GM19043 (cell line): ENCODE results near the gene ADAM33.

Experiments
- ATAC-seq: cut with Tn5 transposase; IDR thresholded peaks from one replicate; pipeline ENCODE4 v1.9.1; 2021; ENCODE audit warnings: low read depth; ENCODE audit not compliant: unreplicated experiment

The ADAM33 gene

GRCh38 chr20:3691897-3692296, 10.1 kb upstream of the ADAM33 start:
- ATAC-seq: no peak

DNA sequence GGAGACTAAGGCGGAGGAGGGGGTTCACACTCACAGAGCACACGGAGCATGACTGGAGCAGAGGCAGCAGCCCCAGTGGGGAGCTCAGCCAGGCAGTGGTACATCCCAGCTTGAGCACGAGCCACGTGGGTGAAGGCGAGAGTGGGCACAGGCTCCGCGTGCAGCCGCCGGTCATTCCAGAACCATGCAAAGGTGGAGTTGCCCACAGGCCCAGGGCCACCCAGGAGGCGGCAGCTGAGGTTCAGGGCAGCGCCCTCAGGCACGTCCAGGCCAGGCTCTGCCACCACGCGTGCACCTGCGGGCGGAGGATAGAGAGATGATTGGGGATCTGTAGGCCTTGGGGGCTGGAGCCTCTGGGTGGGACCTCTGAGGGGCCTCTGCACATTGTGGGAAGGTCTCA, 9.5 kb upstream of the ADAM33 start:
- ATAC-seq: no peak

DNA sequence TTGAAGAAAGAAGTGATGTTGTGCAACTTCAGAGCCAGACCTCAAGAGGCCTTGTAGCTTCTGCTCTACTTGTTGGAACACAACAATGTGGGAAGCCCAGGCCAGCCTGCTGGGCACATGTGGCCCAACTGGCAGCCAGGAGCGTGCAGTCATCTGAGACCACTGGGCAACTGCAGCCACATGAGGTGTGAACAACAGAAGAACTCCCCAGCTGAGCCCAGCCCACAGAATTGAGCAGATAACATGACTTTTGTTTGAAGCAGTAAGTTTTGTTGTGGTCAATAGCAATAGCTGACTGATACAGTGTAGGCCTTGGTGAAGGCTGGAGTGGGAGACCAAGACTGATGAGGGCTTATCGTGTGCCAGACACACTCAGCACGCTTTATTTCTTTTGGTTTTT, 8.6 kb upstream of the ADAM33 start:
- no peak for ATAC-seq

- ATAC-seq: no peak
Measured at GRCh38 chr20:3689978-3690377, 8.2 kb upstream of the ADAM33 start.

GRCh38 chr20:3687655-3688054, 5.8 kb upstream of the ADAM33 start:
- ATAC-seq: no peak

DNA sequence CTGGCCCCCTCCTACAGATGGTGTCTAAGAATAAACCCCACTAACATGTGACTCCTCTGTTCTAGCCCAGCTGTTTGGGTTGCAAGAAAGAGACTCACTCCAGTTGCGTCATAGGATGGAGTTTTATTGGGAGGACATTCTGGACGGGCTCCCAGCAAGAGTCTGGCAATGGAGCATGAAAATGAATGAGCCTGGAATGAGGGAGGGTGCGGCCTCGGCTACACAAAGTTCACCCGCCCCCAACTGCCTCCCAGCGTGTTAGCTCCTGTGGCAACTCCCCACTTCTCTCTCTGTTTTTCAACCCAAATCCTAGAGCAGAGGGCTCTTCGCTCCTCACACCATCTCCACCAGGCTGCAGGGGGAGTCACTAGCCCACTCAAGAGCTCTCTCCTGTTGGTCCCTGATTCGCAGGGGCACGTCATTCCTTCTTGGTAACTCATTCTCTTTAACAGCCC, 5.1 kb upstream of the ADAM33 start:
- ATAC-seq: no peak

- ATAC-seq: no peak
Measured at GRCh38 chr20:3686421-3686820, 4.6 kb upstream of the ADAM33 start.

GRCh38 chr20:3685341-3685740, 3.5 kb upstream of the ADAM33 start:
- no peak for ATAC-seq

GRCh38 chr20:3681352-3681930, 369 bp downstream of the ADAM33 start:
- no peak for ATAC-seq

GRCh38 chr20:3680701-3681351, 984 bp downstream of the ADAM33 start:
- no peak for ATAC-seq

DNA sequence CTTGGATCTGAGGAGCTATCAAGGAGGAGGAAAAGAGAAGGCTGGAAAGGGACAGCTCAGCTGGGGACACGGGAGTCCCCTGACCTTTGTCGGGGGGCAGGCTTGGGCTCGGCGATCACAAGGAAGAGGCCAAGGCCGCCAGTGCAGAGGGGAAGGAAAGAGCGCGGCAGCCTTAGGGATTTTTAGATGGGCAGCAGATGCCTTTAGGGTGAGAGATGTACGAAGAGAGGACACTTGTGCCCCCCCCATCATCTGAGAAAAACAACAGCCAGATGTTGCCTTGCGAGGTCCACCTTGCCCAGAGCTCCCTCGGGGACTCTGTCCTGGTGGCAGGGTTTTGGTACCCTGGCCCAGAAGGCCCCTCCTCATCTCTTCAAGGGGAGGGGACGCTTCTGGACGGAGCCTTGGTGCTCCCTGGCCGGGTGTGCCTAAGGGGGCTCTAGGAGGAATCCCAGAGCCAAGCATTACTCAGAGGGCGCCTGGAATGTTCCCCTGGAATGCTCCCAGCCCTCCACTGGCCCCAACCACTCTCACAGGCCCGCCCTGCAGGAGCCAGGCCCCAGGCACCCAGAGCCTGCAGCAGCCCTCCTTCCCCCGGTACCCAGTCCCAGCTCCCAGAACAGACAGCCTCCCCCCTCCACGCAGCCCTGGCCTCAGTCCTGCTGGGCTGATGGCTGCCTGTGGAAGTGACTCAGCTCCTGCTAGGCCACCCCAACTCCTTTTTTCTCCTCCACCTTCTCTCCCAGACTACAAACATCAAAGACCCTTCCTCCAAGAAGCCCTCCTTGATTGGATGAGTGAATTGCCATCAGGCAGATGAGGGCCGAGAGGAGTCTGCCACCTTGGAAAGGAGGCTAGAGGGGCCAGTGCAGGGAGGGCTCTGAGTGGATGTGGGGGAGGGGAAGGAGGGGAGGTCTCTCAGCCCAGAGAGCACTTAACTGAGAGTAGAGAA, 1.8 kb downstream of the ADAM33 start:
- no peak for ATAC-seq

- no peak for ATAC-seq
Measured at GRCh38 chr20:3678856-3679720, 2.7 kb downstream of the ADAM33 start.

GRCh38 chr20:3678198-3678597, 3.6 kb downstream of the ADAM33 start:
- no peak for ATAC-seq

DNA sequence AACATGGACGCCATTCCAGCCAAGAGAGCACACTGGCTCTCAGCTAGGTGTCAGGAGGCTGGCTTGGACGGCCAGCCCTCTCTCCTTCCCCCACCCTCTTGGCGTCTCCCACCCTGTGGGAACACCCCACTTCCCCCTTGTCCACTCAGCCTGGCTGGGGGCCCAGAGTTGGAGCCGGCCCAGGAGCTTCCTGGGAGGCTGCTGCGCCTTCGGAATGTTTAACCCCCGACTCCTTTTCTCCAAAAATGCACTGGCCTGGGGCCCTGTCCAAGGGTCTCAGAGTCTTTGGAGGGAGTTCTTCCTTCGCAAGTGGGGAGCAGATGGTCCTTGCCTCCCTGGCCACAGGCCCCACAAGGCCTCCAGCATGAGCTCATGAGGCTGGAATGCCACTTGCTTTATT, 4.1 kb downstream of the ADAM33 start:
- no peak for ATAC-seq

GRCh38 chr20:3674995-3675900, 6.6 kb downstream of the ADAM33 start:
- no peak for ATAC-seq

GRCh38 chr20:3674447-3674846, 7.4 kb downstream of the ADAM33 start:
- ATAC-seq: no peak

DNA sequence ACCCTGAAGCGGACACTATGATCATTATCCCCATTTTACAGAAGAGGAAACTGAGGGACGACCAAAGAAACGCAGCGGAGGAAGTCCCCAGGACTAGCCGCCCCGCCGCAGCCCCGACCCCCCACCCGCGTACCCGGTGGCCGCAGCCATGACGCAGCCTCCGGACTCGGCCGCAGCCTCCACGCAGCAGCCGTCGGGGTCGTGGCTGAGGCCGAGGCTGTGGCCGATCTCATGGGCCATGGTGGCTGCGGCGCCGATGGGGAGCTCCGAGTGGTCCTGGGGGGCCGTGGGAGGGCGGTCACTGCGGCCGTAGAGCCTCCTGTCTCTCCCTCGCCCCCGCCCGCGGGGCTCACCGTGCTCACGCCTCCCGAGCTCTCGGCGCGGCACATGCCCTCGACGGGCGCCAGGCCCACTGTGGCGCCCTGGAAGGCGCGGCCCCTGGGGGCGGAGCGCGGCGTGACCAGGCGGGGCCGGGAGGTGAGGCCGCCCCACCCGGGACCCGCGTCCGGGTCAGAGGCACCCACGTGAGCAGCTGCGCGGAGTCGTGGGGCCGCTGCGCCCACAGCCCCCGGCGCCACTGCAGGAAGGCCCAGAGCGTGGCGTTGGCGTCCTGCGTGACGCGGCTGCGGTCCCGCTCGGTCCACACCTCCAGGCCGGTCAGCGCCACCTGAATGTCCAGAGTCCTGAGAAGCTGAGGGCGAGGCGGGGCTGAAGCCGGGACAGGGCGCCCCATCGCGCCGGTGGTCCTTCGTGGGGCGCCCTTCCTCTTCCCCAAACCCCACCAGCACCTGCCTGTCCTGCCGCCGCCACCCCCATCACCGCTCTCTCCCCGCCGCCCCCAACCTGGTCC, 8.4 kb downstream of the ADAM33 start:
- no peak for ATAC-seq

DNA sequence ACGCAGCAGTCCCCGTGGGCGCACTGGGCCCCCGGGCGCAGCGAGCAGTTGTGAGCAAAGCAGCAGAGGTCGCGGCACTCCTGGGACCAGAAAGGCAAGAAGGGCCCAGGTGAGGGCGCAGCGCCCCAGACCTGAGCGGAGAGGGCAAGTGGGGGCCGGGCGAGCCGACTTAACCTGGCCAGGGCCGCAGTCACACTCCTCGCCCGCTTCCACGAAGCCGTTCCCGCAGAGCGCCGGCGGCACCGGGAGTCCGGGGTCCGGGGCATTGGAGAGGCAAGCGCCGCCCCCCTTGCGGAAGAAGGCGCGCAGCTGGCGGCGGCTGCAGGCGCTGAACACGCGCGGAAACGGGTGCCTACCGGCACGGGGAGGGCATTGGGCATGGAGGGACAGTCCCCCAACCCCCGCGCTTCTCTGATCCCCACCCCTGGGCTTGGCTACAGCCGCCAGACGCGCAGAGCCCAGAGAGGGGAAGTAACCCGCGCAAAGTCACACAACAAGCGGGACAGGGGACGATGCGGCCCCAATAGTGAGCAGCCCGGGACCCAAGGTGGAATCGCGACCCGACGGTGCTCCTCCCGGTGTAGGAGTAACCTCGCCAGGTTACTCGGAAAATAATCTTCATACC, 9.2 kb downstream of the ADAM33 start:
- no peak for ATAC-seq
